ENCODE data around the gene CACNA1E. TPM values are rescaled to one million over a fixed set of nuclear protein-coding genes. Genes with fewer than 3 reads are reported as not detected.

The CACNA1E gene
- total RNA-seq, 1 experiment from 2014 or later = 0.46 TPM

DNA sequence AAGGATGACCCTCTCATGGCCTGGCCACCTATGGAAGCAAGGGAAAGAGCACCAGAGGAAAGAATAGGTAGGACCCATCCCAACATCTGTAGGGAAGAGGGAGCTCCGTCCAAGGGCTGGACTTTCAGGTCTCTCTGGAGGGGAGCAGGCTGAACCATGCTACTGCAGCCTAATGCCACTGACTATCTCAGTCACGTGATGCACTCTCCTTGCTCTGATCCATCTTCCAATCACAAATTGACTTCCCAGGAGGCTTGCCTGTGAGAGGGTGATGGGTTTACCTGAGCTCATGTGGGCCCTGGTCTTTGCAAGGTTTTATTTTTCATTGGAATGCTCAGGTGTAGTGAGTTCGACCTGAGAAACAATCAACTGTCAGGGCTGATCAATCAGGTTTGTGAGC is 128.8 kb downstream of the CACNA1E start:
- H3K36me3 Mint-ChIP-seq (ENCODE audit: insufficient read depth in 1 of 3, low read depth in 3 of 3) = peaks cover 0 to 6% (median 2%) of the 10 kb centered on the region in 3 experiments; a peak in 2 of 7 replicates
- H3K9me3 ChIP-seq (ENCODE audit: control insufficient read depth, low read depth, low read length) = no peaks in the 10 kb centered on the region
- peaks cover 0 to 5% of the 10 kb centered on the region in 2 experiments; a peak in 4 of 5 replicates for H3K9me3 Mint-ChIP-seq
- no peak overlapping the region for H4K8ac ChIP-seq (replicated peaks; ENCODE audit: insufficient read length, low read depth, low read length)
- no peak overlapping the region for H2AFZ ChIP-seq (ENCODE audit: low read length)
- no peak overlapping the region for H3K4me3 Mint-ChIP-seq
- peaks cover 10% of the 10 kb centered on the region; the same call in 1 of the 2 replicates for H3K4me1 ChIP-seq (ENCODE audit: insufficient read depth, low read length)
- no peak overlapping the region for H2BK15ac ChIP-seq (ENCODE audit: low read depth, low read length)
- no peak overlapping the region for H2BK5ac ChIP-seq (ENCODE audit: insufficient read length, low read length)
- H2BK120ac ChIP-seq (ENCODE audit: low read depth, low read length, poor library complexity, severe bottlenecking) = no peak overlapping the region
- H3K79me2 ChIP-seq (ENCODE audit: insufficient read depth, low read length) = no peaks in the 10 kb centered on the region
- no peak for DNase-seq
- no peak overlapping the region for H2AK5ac ChIP-seq (ENCODE audit: insufficient read length, low read length)
- no peak overlapping the region for H3K9ac ChIP-seq (ENCODE audit: extremely low read depth, insufficient read length, low read length)
- no peaks in the 10 kb centered on the region for H3K23me2 ChIP-seq (ENCODE audit: insufficient read length, low read depth, low read length, poor library complexity, severe bottlenecking)
- H4K20me1 ChIP-seq (ENCODE audit: control insufficient read depth, insufficient read depth, insufficient read length) = no peaks in the 10 kb centered on the region
- no CpG with 5 or more reads among the region's 3 CpGs for WGBS (ENCODE audit: extremely low coverage, insufficient read length, low lambda C conversion rate)
- H3K27ac ChIP-seq (ENCODE audit: insufficient read length, low read depth, low read length) = no peak overlapping the region
- no peak overlapping the region for H3K18ac ChIP-seq (ENCODE audit: insufficient read length, low read depth, low read length)
- no peak overlapping the region for H3K4ac ChIP-seq (ENCODE audit: low read depth, low read length)
- no peak overlapping the region for H3T11ph ChIP-seq (ENCODE audit: low read length)
- H3K4me1 Mint-ChIP-seq = peaks cover 27 to 32% of the 10 kb centered on the region in 2 experiments
- no peak overlapping the region for H4K91ac ChIP-seq (ENCODE audit: insufficient read length, low read depth, low read length)
- no peaks in the 10 kb centered on the region for H3K79me1 ChIP-seq (ENCODE audit: insufficient read depth, low read depth, low read length, poor library complexity, severe bottlenecking)
- H4K5ac ChIP-seq (ENCODE audit: insufficient read length, low read depth, low read length) = no peak overlapping the region
- H3K23ac ChIP-seq (ENCODE audit: insufficient read length, low read depth, low read length) = no peak overlapping the region
- H3K14ac ChIP-seq (ENCODE audit: insufficient read depth, low read length) = no peak overlapping the region
- H3K27me3 Mint-ChIP-seq (ENCODE audit: low read depth) = peaks cover 8% of the 10 kb centered on the region
- TF ChIP-seq, protein P1, sequence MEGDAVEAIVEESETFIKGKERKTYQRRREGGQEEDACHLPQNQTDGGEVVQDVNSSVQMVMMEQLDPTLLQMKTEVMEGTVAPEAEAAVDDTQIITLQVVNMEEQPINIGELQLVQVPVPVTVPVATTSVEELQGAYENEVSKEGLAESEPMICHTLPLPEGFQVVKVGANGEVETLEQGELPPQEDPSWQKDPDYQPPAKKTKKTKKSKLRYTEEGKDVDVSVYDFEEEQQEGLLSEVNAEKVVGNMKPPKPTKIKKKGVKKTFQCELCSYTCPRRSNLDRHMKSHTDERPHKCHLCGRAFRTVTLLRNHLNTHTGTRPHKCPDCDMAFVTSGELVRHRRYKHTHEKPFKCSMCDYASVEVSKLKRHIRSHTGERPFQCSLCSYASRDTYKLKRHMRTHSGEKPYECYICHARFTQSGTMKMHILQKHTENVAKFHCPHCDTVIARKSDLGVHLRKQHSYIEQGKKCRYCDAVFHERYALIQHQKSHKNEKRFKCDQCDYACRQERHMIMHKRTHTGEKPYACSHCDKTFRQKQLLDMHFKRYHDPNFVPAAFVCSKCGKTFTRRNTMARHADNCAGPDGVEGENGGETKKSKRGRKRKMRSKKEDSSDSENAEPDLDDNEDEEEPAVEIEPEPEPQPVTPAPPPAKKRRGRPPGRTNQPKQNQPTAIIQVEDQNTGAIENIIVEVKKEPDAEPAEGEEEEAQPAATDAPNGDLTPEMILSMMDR (conservative IDR thresholded peaks at IDR 0.05) = no peak
- H2BK20ac ChIP-seq (ENCODE audit: low read depth, low read length, poor library complexity, severe bottlenecking) = no peak overlapping the region
- no peak overlapping the region for H2BK12ac ChIP-seq (ENCODE audit: insufficient read length, low read depth, low read length)
- H3K27me3 ChIP-seq (ENCODE audit: insufficient read depth, low read length) = no peaks in the 10 kb centered on the region
- H3K27ac Mint-ChIP-seq = no peak overlapping the region
- no peak overlapping the region for H3K56ac ChIP-seq (ENCODE audit: insufficient read length, low read depth, low read length)
- H3K4me2 ChIP-seq (ENCODE audit: insufficient read depth, insufficient read length, low read length) = no peak overlapping the region
